ENCODE measurements around the gene PPFIBP1. TPM values are rescaled to one million over a fixed set of nuclear protein-coding genes. Genes with fewer than 3 reads are reported as not detected.
"Not testable (repeated sequence)": the region's sequence is repeated elsewhere in the genome, so short reads cannot be mapped to it uniquely, and the experiment has no call there.

Gene PPFIBP1
- total RNA-seq, 1 donor from 2014 or later = 81.5 TPM

DNA sequence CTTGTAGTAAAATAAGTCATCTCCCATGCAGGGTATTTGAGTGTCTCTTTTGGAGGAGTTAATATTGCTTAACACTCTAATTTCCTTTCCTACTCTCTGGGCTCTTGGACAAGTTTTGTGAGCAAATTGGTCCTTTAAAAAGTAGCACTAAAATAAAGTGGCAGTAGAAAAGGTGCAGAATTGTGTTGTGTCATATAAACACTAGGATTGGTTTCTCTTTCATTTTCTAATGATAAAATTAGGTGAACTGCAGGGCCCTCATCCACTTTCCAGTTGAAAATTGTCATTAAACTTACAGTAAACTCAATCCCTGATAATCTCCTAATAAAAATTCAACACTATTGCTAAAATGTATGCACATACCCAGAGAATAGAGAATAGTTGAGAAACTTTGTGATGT, 129.7 kb downstream of the PPFIBP1 start:
- no peak overlapping the region for H3K4me3 ChIP-seq (ENCODE audit: low read depth, low read length)
- DNase-seq (ENCODE audit: low read depth) = no peak
- no peak for TF ChIP-seq CTCF (conservative IDR thresholded peaks at IDR 0.05; ENCODE audit: low read depth, low read length)

DNA sequence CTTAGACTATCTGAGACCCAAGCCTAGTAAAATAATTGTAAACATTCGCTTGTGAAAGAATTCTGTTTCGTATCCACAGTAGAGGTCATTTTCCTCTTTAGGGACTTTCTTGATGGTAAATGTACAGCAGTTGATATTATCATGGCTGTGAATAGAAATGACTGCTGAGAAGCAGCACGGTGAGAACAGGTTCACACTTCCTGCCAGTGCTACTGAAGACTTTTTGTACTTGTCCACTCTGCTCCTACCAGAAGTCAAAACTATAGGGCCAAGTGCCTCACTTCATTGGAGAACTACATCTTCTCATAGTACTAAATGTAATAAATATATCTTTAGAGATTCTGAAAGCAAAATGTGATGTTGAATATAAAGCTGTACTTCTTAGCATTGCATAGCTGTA, 131.5 kb downstream of the PPFIBP1 start:
- H3K4me3 ChIP-seq (ENCODE audit: low read depth, low read length); DNase-seq (ENCODE audit: low read depth): not testable (repeated sequence)

- no peak overlapping the region for H3K4me3 ChIP-seq (ENCODE audit: low read depth, low read length)
- no peak for TF ChIP-seq CTCF (conservative IDR thresholded peaks at IDR 0.05; ENCODE audit: low read depth, low read length)
- DNase-seq (ENCODE audit: low read depth) = no peak
These were observed 133.3 kb downstream of the PPFIBP1 start for GRCh38 chr12:27657296-27657695.

- no peak overlapping the region for H3K4me3 ChIP-seq (ENCODE audit: low read depth, low read length)
- DNase-seq (ENCODE audit: low read depth) = no peak
- TF ChIP-seq CTCF (conservative IDR thresholded peaks at IDR 0.05; ENCODE audit: low read depth, low read length) = no peak
These were observed 141.7 kb downstream of the PPFIBP1 start for GRCh38 chr12:27665704-27666103.

GRCh38 chr12:27666510-27666909, 142.5 kb downstream of the PPFIBP1 start:
- no peak for TF ChIP-seq CTCF (conservative IDR thresholded peaks at IDR 0.05; ENCODE audit: low read depth, low read length)
- DNase-seq (ENCODE audit: low read depth) = no peak
- H3K4me3 ChIP-seq (ENCODE audit: low read depth, low read length) = no peak overlapping the region

- no peak for TF ChIP-seq CTCF (conservative IDR thresholded peaks at IDR 0.05; ENCODE audit: low read depth, low read length)
- no peak for DNase-seq (ENCODE audit: low read depth)
- no peak overlapping the region for H3K4me3 ChIP-seq (ENCODE audit: low read depth, low read length)
These were observed 143.5 kb downstream of the PPFIBP1 start for GRCh38 chr12:27667540-27667939.

- no peak for DNase-seq (ENCODE audit: low read depth)
- no peak for TF ChIP-seq CTCF (conservative IDR thresholded peaks at IDR 0.05; ENCODE audit: low read depth, low read length)
These were observed 148.0 kb downstream of the PPFIBP1 start for GRCh38 chr12:27672051-27672450.

GRCh38 chr12:27672643-27673042, 148.6 kb downstream of the PPFIBP1 start:
- H3K4me3 ChIP-seq (ENCODE audit: low read depth, low read length) = no peak overlapping the region
- no peak for TF ChIP-seq CTCF (conservative IDR thresholded peaks at IDR 0.05; ENCODE audit: low read depth, low read length)
- DNase-seq (ENCODE audit: low read depth) = no peak

More at GRCh38 chr12:27672051-27672450, 148.0 kb downstream of the PPFIBP1 start:
- no peak overlapping the region for H3K4me3 ChIP-seq (ENCODE audit: low read depth, low read length)
